ENCODE measurements around the gene SPATA13.

The SPATA13 gene

GRCh38 chr13:24257497-24257896, 97.0 kb downstream of the SPATA13 start:
- no peak for DNase-seq

- DNase-seq, result no peak
Observed at GRCh38 chr13:24261566-24261965, 101.0 kb downstream of the SPATA13 start.

GRCh38 chr13:24263632-24264031, 103.1 kb downstream of the SPATA13 start:
- no peak for DNase-seq

- DNase-seq, result peak; percentile 68
Observed at GRCh38 chr13:24264976-24265375, 104.5 kb downstream of the SPATA13 start.

GRCh38 chr13:24265453-24265852, 104.9 kb downstream of the SPATA13 start:
- DNase-seq, result no peak

- DNase-seq, result no peak
Observed at GRCh38 chr13:24267274-24267673, 106.8 kb downstream of the SPATA13 start.

- DNase-seq, result no peak
Observed at GRCh38 chr13:24267801-24268200, 107.3 kb downstream of the SPATA13 start.

- no peak for DNase-seq
Observed at GRCh38 chr13:24269821-24270220, 109.3 kb downstream of the SPATA13 start.

GRCh38 chr13:24270639-24271141, 110.2 kb downstream of the SPATA13 start:
- peak; percentile 43 for DNase-seq

GRCh38 chr13:24271231-24271600, 110.7 kb downstream of the SPATA13 start:
- DNase-seq, result no peak

GRCh38 chr13:24271601-24272451, 111.3 kb downstream of the SPATA13 start:
- peak; percentile 52 for DNase-seq

- DNase-seq, result no peak
Observed at GRCh38 chr13:24272452-24273161, 112.1 kb downstream of the SPATA13 start.

- DNase-seq, result no peak
Observed at GRCh38 chr13:24273926-24274325, 113.4 kb downstream of the SPATA13 start.

- DNase-seq, result peak; percentile 48
Observed at GRCh38 chr13:24274452-24275021, 114.0 kb downstream of the SPATA13 start.

GRCh38 chr13:24275041-24275440, 114.5 kb downstream of the SPATA13 start:
- no peak for DNase-seq

GRCh38 chr13:24276306-24276705, 115.8 kb downstream of the SPATA13 start:
- DNase-seq, result no peak

GRCh38 chr13:24276861-24277260, 116.3 kb downstream of the SPATA13 start:
- DNase-seq, result no peak

- no peak for DNase-seq
Observed at GRCh38 chr13:24277761-24278160, 117.2 kb downstream of the SPATA13 start.

GRCh38 chr13:24279327-24280110, 119.0 kb downstream of the SPATA13 start:
- no peak for DNase-seq

GRCh38 chr13:24280720-24281119, 120.2 kb downstream of the SPATA13 start:
- DNase-seq, result no peak

- no peak for DNase-seq
Observed at GRCh38 chr13:24281188-24282008, 120.9 kb downstream of the SPATA13 start.

- no peak for DNase-seq
Observed at GRCh38 chr13:24282256-24282655, 121.7 kb downstream of the SPATA13 start.

Data from T-helper 9 cell (primary cell).